Omental fat pad (tissue), 4 donors: ENCODE data around the gene SRSF9. TPM values are rescaled to one million over a fixed set of nuclear protein-coding genes. Genes with fewer than 3 reads are reported as not detected.

Experiments used
- ATAC-seq: fragments of 150-250 bp; one replicate; pipeline ENCODE4 v1.9.1; 2016; ENCODE audit warnings: mild to moderate bottlenecking, moderate library complexity; ENCODE audit not compliant: low FRiP score
- DNase-seq: peaks from one replicate; pipeline ENCODE4 v3.0.0-alpha.2; 2019; ENCODE audit warnings: low spot score
- CTCF ChIP-seq, 3 donors: fragments of 450-650 bp; IDR thresholded peaks; one replicate each; pipeline ENCODE4 v1.5.1; 2016 to 2017; ENCODE audit warnings: antibody characterized with exemption in 3 of 3, mild to moderate bottlenecking in 3 of 3, moderate library complexity in 2 of 3
- small RNA-seq: library from RNA; depleted of rRNA; stranded (forward); fragments of <200 nt; gene quantifications from one replicate; pipeline ENCODE3, GENCODE V24; 2016
- total RNA-seq, 4 donors: library from RNA; depleted of rRNA; stranded (reverse); fragments of >200 nt; gene quantifications; one replicate each; pipeline ENCODE4 v1.1.0, GENCODE V29; 2016

SRSF9 gene
- total RNA-seq, 4 donors from 2014 or later, result 62.3 to 88.7 (median 71.4) TPM

- DNase-seq (no peak), ATAC-seq (no peak)
- TF ChIP-seq CTCF (IDR thresholded peaks at IDR 0.05), result no peak
Observed at GRCh38 chr12:120421701-120422100, 47.8 kb downstream of the SRSF9 start.

GRCh38 chr12:120417917-120418580 is 51.5 kb downstream of the SRSF9 start:
- no peak for TF ChIP-seq CTCF (IDR thresholded peaks at IDR 0.05)
- no peak for ATAC-seq
- no peak for DNase-seq

GRCh38 chr12:120416490-120417216 is 52.9 kb downstream of the SRSF9 start:
- no peak for DNase-seq
- TF ChIP-seq CTCF (IDR thresholded peaks at IDR 0.05), result no peak
- no peak for ATAC-seq

GRCh38 chr12:120413901-120414695 is 55.5 kb downstream of the SRSF9 start:
- no peak for TF ChIP-seq CTCF (IDR thresholded peaks at IDR 0.05)
- DNase-seq (no peak), ATAC-seq (no peak)

GRCh38 chr12:120412421-120412820 is 57.1 kb downstream of the SRSF9 start:
- no peak for TF ChIP-seq CTCF (IDR thresholded peaks at IDR 0.05)
- no peak for ATAC-seq
- no peak for DNase-seq

Small RNA genes within 50 kb of the gene (small RNA-seq; reads per million reads assigned to genes)
- not detected for gene RF00019

Other genes with a start within 250 kb of the SRSF9 start
- 100 to 1,000 TPM in 1 of 4 donors, 10 to 100 TPM in 3; 40.0 to 151 (median 73.1) TPM for gene PXN, start 204.0 kb downstream of the SRSF9 start, total RNA-seq
- under 1 TPM; under 0.01 TPM for gene RNU4-2, start 177.8 kb downstream of the SRSF9 start, total RNA-seq
- under 1 TPM in 2 of 4 donors, not detected in 2; under 0.01 TPM for gene RNU4-1, start 176.5 kb downstream of the SRSF9 start, total RNA-seq
- 1 to 10 TPM in 3 of 4 donors, not detected in 1; 1.3 to 2.4 (median 1.4) TPM for gene SIRT4, start 167.4 kb downstream of the SRSF9 start, total RNA-seq
- not detected for gene PLA2G1B, start 142.0 kb downstream of the SRSF9 start, total RNA-seq
- gene MSI1, start 100.6 kb downstream of the SRSF9 start, total RNA-seq, result 1 to 10 TPM in 1 of 4 donors, under 1 TPM in 2, not detected in 1; 0.13 to 2.0 (median 0.37) TPM
- gene COX6A1, start 31.6 kb downstream of the SRSF9 start, total RNA-seq, result 100 to 1,000 TPM; 374 to 751 (median 529) TPM
- gene TRIAP1, start 23.4 kb downstream of the SRSF9 start, total RNA-seq, result 10 to 100 TPM; 11.3 to 21.6 (median 16.2) TPM
- gene GATC, start 23.3 kb downstream of the SRSF9 start, total RNA-seq, result 10 to 100 TPM; 22.8 to 30.7 (median 24.2) TPM
- gene DYNLL1, start 26.4 kb upstream of the SRSF9 start, total RNA-seq, result 100 to 1,000 TPM; 142 to 209 (median 175) TPM
- gene COQ5, start 59.4 kb upstream of the SRSF9 start, total RNA-seq, result 10 to 100 TPM; 14.4 to 31.2 (median 25.4) TPM
- gene RNF10, start 64.6 kb upstream of the SRSF9 start, total RNA-seq, result 100 to 1,000 TPM; 124 to 217 (median 167) TPM
- 10 to 100 TPM; 20.9 to 44.6 (median 34.3) TPM for gene POP5, start 111.7 kb upstream of the SRSF9 start, total RNA-seq
- gene CABP1, start 170.9 kb upstream of the SRSF9 start, total RNA-seq, result 10 to 100 TPM in 2 of 4 donors, 1 to 10 TPM in 2; 2.1 to 14.7 (median 6.6) TPM
- gene MLEC, start 217.4 kb upstream of the SRSF9 start, total RNA-seq, result 100 to 1,000 TPM in 1 of 4 donors, 10 to 100 TPM in 3; 84.8 to 121 (median 91.7) TPM
- 10 to 100 TPM; 19.6 to 38.1 (median 21.8) TPM for gene UNC119B, start 240.7 kb upstream of the SRSF9 start, total RNA-seq